Right hindlimb (tissue), 1 donor: Measurements from ENCODE around the gene PDLIM7.
A peak's percentile ranks its signal among the peaks of the same experiment; 100 is the strongest.

Experiments
- DNase-seq: peaks from one replicate; pipeline ENCODE4 v3.0.0-alpha.2; 2018

The PDLIM7 gene

GRCh38 chr5:177442066-177442826, 55.2 kb downstream of the PDLIM7 start:
- peak; percentile 15 for DNase-seq

DNA sequence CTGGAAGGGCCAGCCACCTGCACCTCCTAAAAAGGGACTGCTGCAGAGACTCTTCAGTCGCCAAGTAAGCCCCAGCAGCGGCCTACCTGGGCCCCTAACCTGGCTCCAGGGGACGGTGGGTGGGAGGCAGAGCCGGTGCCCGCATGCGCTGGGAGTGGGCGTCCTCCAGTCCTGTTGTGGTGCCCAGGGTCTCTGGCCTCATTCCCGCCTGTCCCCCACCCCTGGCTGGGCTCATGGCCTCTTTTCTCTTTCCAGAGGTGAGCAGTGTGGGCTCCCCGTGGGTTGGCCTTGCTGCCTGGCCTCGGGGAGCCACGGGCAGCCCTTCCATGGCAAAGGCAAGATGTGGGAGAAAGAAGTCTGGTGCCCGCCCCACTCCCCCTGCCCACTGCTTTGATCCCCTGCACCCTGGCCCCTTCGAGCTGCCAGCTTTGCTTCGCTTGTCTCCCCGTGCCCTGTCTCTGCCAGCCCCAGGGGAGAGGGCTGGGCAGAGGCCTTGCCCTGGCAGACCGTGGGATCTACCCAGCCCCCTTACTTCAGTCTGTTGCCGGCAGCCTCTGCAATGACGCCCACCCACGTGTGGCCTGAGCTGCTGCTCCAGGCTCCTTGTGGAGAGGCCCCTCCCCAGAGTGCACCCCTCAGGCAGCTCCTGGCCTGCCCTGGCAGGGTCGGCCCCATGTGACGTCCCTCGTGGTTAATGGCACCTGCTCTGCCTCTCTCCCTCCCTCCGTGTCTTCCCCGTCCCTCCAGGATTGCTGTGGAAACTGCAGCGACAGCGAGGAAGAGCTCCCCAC, 56.2 kb downstream of the PDLIM7 start:
- DNase-seq, result no peak

- DNase-seq, result peak; percentile 14
These were observed 57.0 kb downstream of the PDLIM7 start for GRCh38 chr5:177440211-177440989.

DNA sequence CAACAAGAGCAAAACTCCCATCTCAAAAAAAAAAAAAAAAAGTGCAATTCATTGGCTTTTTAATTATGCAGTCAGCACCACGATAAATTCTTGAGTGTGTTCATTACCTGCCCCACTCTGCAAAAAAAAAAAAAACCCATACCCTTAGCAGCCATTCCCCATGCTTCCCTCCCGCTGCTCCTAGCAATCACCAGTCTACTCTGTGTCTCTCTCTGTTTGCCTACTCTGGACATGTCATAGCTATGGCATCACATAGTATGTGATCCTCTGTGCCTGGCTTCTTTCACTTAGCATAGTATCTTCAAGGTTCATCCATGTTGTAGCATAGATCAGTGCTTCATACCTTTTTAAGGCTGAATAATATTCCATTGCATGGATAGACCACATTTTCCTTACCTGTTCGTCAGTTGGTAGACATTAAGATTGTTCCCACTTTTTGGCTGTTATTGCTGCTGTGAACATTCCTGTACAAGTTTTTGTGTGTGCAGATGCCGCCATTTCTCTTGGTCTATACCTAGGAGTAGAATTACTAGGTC, 57.8 kb downstream of the PDLIM7 start:
- no peak for DNase-seq

GRCh38 chr5:177438468-177438867, 58.9 kb downstream of the PDLIM7 start:
- peak; percentile 16 for DNase-seq

GRCh38 chr5:177437623-177438022, 59.8 kb downstream of the PDLIM7 start:
- no peak for DNase-seq

DNA sequence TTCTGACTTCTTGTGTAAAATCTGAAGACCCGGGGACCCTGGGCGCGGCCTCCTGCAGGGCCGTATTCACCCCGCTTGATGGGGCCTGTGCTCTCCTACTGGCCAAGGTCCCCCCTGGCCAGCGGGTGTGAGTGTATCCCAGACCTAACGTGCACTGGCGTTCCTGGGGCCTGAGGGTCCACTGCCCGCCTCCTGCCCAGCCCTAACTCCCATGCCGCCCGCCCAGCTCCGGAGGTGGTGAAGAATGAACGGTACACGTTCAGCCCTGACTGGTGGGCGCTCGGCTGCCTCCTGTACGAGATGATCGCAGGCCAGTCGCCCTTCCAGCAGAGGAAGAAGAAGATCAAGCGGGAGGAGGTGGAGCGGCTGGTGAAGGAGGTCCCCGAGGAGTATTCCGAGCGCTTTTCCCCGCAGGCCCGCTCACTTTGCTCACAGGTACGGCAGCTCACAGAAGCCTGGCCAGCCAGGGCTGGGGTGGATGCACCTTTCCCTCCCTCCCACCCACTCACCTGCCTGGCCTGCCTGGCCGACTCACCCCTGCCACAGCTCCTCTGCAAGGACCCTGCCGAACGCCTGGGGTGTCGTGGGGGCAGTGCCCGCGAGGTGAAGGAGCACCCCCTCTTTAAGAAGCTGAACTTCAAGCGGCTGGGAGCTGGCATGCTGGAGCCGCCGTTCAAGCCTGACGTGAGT, 61.4 kb downstream of the PDLIM7 start:
- DNase-seq, result no peak

- DNase-seq, result no peak
These were observed 62.3 kb downstream of the PDLIM7 start for GRCh38 chr5:177434942-177435738.

GRCh38 chr5:177434437-177434836, 63.0 kb downstream of the PDLIM7 start:
- no peak for DNase-seq

- no peak for DNase-seq
These were observed 63.7 kb downstream of the PDLIM7 start for GRCh38 chr5:177433658-177434217.
